ENCODE data around the gene PGLYRP2. TPM values are rescaled to one million over a fixed set of nuclear protein-coding genes. Genes with fewer than 3 reads are reported as not detected.

Gene PGLYRP2
- total RNA-seq, 1 donor from 2014 or later = not detected

Small RNA genes within 50 kb of the gene (microRNA-seq; reads per million reads assigned to microRNA genes)
- not detected for gene MIR1470 (ENCODE audit: borderline number of aligned reads)

Other genes with a start within 250 kb of the PGLYRP2 start
- gene EPHX3, start 247.1 kb downstream of the PGLYRP2 start, total RNA-seq = not detected
- 67.4 TPM for gene BRD4, start 147.0 kb downstream of the PGLYRP2 start, total RNA-seq
- 24.0 TPM for gene AKAP8, start 99.7 kb downstream of the PGLYRP2 start, total RNA-seq
- gene AKAP8L, start 60.5 kb downstream of the PGLYRP2 start, total RNA-seq = 82.5 TPM
- 32.2 TPM for gene WIZ, start 29.5 kb downstream of the PGLYRP2 start, total RNA-seq
- gene RASAL3, start 15.0 kb downstream of the PGLYRP2 start, total RNA-seq = 2.0 TPM
- gene CYP4F22, start 29.0 kb upstream of the PGLYRP2 start, total RNA-seq = not detected
- not detected for gene CYP4F8, start 135.7 kb upstream of the PGLYRP2 start, total RNA-seq
- 0.79 TPM for gene CYP4F3, start 161.4 kb upstream of the PGLYRP2 start, total RNA-seq
- 3.4 TPM for gene CYP4F12, start 193.6 kb upstream of the PGLYRP2 start, total RNA-seq
- gene OR10H2, start 248.5 kb upstream of the PGLYRP2 start, total RNA-seq = not detected

Measured in left ventricle myocardium superior (tissue), 1 donor.